H1 (cell line): ENCODE data around the gene IQUB. TPM values are rescaled to one million over a fixed set of nuclear protein-coding genes. Genes with fewer than 3 reads are reported as not detected.

Experiments used
- CTCF ChIA-PET: fragments of 300-600 bp; sonication (Branson Sonifier 250); formaldehyde crosslinking; loops from one replicate; lab custom pipeline; 2021; ENCODE audit not compliant: partially characterized antibody; lab: Charles Lee
- POLR2A ChIA-PET: fragments of 300-600 bp; sonication (Branson Sonifier 250); formaldehyde crosslinking; loops from one replicate; lab custom pipeline; 2021; ENCODE audit warnings: inconsistent platforms; ENCODE audit not compliant: partially characterized antibody; lab: Charles Lee
- DNase-seq, 2 experiments: peaks; one replicate each; pipeline versions ENCODE4 v3.0.0 to v3.0.0-alpha.2; 2010 to 2022; ENCODE audit warnings: low spot score in 2 of 2, low read depth in 1 of 2, mixed read lengths in 1 of 2
- FAIRE-seq: peaks from 2 replicates; lab custom pipeline; 2011; peaks lifted over from hg19 to GRCh38; lab: Jason Lieb, UNC
- H2AFZ ChIP-seq: 2 replicates; pipeline ENCODE4 v1.8.1; 2012; ENCODE audit warnings: low read length, inconsistent platforms
- H2AK5ac ChIP-seq: 2 replicates; pipeline ENCODE4 v1.6.1; 2013; ENCODE audit warnings: low read depth, low read length
- H2BK120ac ChIP-seq: replicated peaks from 2 replicates; pipeline ENCODE3; 2013; ENCODE audit warnings: low read depth, low read length, inconsistent platforms
- H2BK12ac ChIP-seq: 2 replicates; pipeline ENCODE4 v1.6.1; 2013; ENCODE audit warnings: low read depth, low read length
- H2BK15ac ChIP-seq: 2 replicates; pipeline ENCODE4 v1.6.1; 2013; ENCODE audit warnings: low read length
- H2BK20ac ChIP-seq: 2 replicates; pipeline ENCODE4 v1.6.1; 2013; ENCODE audit warnings: low read length
- H2BK5ac ChIP-seq: 2 replicates; pipeline ENCODE4 v1.6.1; 2013; ENCODE audit warnings: low read depth, low read length
- H3K14ac ChIP-seq: 2 replicates; pipeline ENCODE4 v1.6.1; 2013; ENCODE audit warnings: inconsistent platforms; ENCODE audit not compliant: insufficient read length
- H3K18ac ChIP-seq: 2 replicates; pipeline ENCODE4 v1.6.1; 2013; ENCODE audit warnings: low read length; ENCODE audit errors: extremely low read depth
- H3K23ac ChIP-seq: 2 replicates; pipeline ENCODE4 v1.6.1; 2013; ENCODE audit warnings: inconsistent platforms; ENCODE audit not compliant: insufficient read length
- H3K23me2 ChIP-seq: 2 replicates; pipeline ENCODE4 v1.6.1; 2013; ENCODE audit warnings: low read depth, low read length
- H3K27ac ChIP-seq: 2 replicates; pipeline ENCODE4 v1.6.1; 2011; ENCODE audit warnings: low read depth, low read length, inconsistent platforms
- H3K27me3 ChIP-seq, 4 experiments: replicated peaks in 1 of 4; 1 replicate in 1 of 4; 2 replicates in 3 of 4; pipeline versions ENCODE4 v1.6.1 to v1.8.1; 2011 to 2013; ENCODE audit warnings: low read length in 3 of 4, mild to moderate bottlenecking in 3 of 4, inconsistent platforms in 2 of 4, mixed read lengths in 2 of 4, moderate library complexity in 1 of 4; ENCODE audit not compliant: control insufficient read depth in 3 of 4, insufficient read depth in 3 of 4; ENCODE audit errors: extremely low read depth in 1 of 4
- H3K36me3 ChIP-seq, 4 experiments: 2 replicates each; pipeline versions ENCODE4 v1.6.1 to v1.8.1; 2011 to 2013; ENCODE audit warnings: mild to moderate bottlenecking in 4 of 4, low read length in 3 of 4, moderate library complexity in 2 of 4, control low read depth in 1 of 4, inconsistent platforms in 1 of 4; ENCODE audit not compliant: insufficient read depth in 4 of 4, control insufficient read depth in 2 of 4
- H3K4ac ChIP-seq: replicated peaks from 2 replicates; pipeline ENCODE3; 2013; ENCODE audit warnings: low read length, low read depth, mixed read lengths, inconsistent platforms; ENCODE audit not compliant: insufficient read length
- H3K4me1 ChIP-seq, 4 experiments: replicated peaks in 1 of 4; 1 replicate in 1 of 4; 2 replicates in 3 of 4; pipeline versions ENCODE4 v1.6.1 to v1.8.1; 2011 to 2013; ENCODE audit warnings: low read length in 3 of 4, inconsistent platforms in 2 of 4, mixed read lengths in 1 of 4; ENCODE audit not compliant: insufficient read depth in 4 of 4, control insufficient read depth in 3 of 4
- H3K4me2 ChIP-seq, 2 experiments: 2 replicates each; pipeline versions ENCODE4 v1.6.1 to v1.8.1; 2011 to 2013; ENCODE audit warnings: low read depth in 2 of 2, low read length in 2 of 2, control low read depth in 1 of 2, inconsistent platforms in 1 of 2, mild to moderate bottlenecking in 1 of 2; ENCODE audit not compliant: insufficient read depth in 1 of 2
- H3K4me3 ChIP-seq, 4 experiments: fragments of 200-600, 300-600 bp in 1 of 4; sonication (generic), shearing (Covaris generic), sonication (Bioruptor Twin) in 1 of 4; 2 replicates each; pipeline versions ENCODE4 v1.5.1 to v1.8.1; 2011 to 2016; ENCODE audit warnings: low read length in 4 of 4, low read depth in 3 of 4, control low read depth in 2 of 4, inconsistent platforms in 2 of 4, mild to moderate bottlenecking in 2 of 4, mixed read lengths in 1 of 4, moderate library complexity in 1 of 4; ENCODE audit not compliant: insufficient read depth in 2 of 4; ENCODE audit errors: extremely low read depth in 1 of 4
- H3K56ac ChIP-seq: replicated peaks from 2 replicates; pipeline ENCODE3; 2013; ENCODE audit warnings: low read depth, mild to moderate bottlenecking, mixed read lengths, low read length, inconsistent platforms; ENCODE audit not compliant: insufficient read length
- H3K79me1 ChIP-seq: 2 replicates; pipeline ENCODE4 v1.6.1; 2013; ENCODE audit warnings: low read depth, low read length, control low read depth
- H3K79me2 ChIP-seq, 2 experiments: 2 replicates each; pipeline versions ENCODE4 v1.6.1 to v1.8.1; 2012 to 2013; ENCODE audit warnings: low read length in 2 of 2, mild to moderate bottlenecking in 2 of 2, inconsistent platforms in 1 of 2; ENCODE audit not compliant: insufficient read depth in 2 of 2, control insufficient read depth in 1 of 2
- H3K9ac ChIP-seq, 4 experiments: replicated peaks in 1 of 4; 1 replicate in 1 of 4; 2 replicates in 3 of 4; pipeline versions ENCODE4 v1.6.1 to v1.8.1; 2011 to 2013; ENCODE audit warnings: low read depth in 3 of 4, low read length in 3 of 4, control low read depth in 2 of 4, mild to moderate bottlenecking in 2 of 4, moderate library complexity in 2 of 4, inconsistent platforms in 1 of 4; ENCODE audit errors: extremely low read depth in 1 of 4
- H3K9me3 ChIP-seq, 2 experiments: 2 replicates each; pipeline versions ENCODE4 v1.6.1 to v1.8.1; 2012 to 2013; ENCODE audit warnings: mild to moderate bottlenecking in 2 of 2, moderate library complexity in 2 of 2, control low read depth in 1 of 2, inconsistent platforms in 1 of 2, low read depth in 1 of 2, low read length in 1 of 2, mixed read lengths in 1 of 2; ENCODE audit not compliant: insufficient read depth in 2 of 2
- H4K20me1 ChIP-seq, 2 experiments: replicated peaks in 1 of 2; 2 replicates each; pipeline versions ENCODE3 to v1.8.1; 2011 to 2013; ENCODE audit warnings: inconsistent platforms in 2 of 2, low read length in 2 of 2, mild to moderate bottlenecking in 1 of 2; ENCODE audit not compliant: insufficient read depth in 2 of 2, control insufficient read depth in 1 of 2
- H4K5ac ChIP-seq: 2 replicates; pipeline ENCODE4 v1.6.1; 2013; ENCODE audit warnings: low read length, low read depth, mixed read lengths, inconsistent platforms; ENCODE audit not compliant: insufficient read length
- H4K8ac ChIP-seq: 2 replicates; pipeline ENCODE4 v1.8.0; 2013; ENCODE audit warnings: mild to moderate bottlenecking, moderate library complexity, low read length, inconsistent platforms; ENCODE audit not compliant: insufficient read depth; ENCODE audit errors: extremely low read depth
- H4K91ac ChIP-seq: replicated peaks from 2 replicates; pipeline ENCODE3; 2013; ENCODE audit warnings: low read length, mixed read lengths, inconsistent platforms; ENCODE audit not compliant: insufficient read length
- CBX5 ChIP-seq: fragments of 300-800, 300-1000 bp; sonication (generic); IDR thresholded peaks from 2 replicates; pipeline ENCODE4 v1.7.1; 2016; ENCODE audit warnings: antibody characterized with exemption, low read length, low read depth
- EZH2 ChIP-seq: fragments of 200-600 bp; sonication (generic); IDR thresholded peaks from 2 replicates; pipeline ENCODE4 v1.7.1; 2012; ENCODE audit warnings: low read depth, mild to moderate bottlenecking, moderate library complexity, low read length, inconsistent platforms; ENCODE audit not compliant: severe bottlenecking
- MAFK ChIP-seq: IDR thresholded peaks from 2 replicates; pipeline ENCODE4 v1.6.1; 2012; ENCODE audit warnings: low read depth, mild to moderate bottlenecking, improper control_type of control experiment, low read length
- NANOG ChIP-seq: IDR thresholded peaks from 2 replicates; pipeline ENCODE4 v1.6.1; 2011; ENCODE audit warnings: low read length, low read depth, mild to moderate bottlenecking, inconsistent platforms; ENCODE audit not compliant: insufficient read depth, poor library complexity, severe bottlenecking
- POLR2A ChIP-seq, 2 experiments: IDR thresholded peaks; 1 replicate in 1 of 2; 2 replicates in 1 of 2; pipeline ENCODE4 v1.6.1; 2011; ENCODE audit warnings: low read depth in 2 of 2, low read length in 2 of 2, mild to moderate bottlenecking in 2 of 2; ENCODE audit errors: control extremely low read depth in 1 of 2
- RNF2 ChIP-seq: fragments of 200-900, 300-1000 bp; sonication (generic); IDR thresholded peaks from 2 replicates; pipeline ENCODE4 v1.7.1; 2016; ENCODE audit warnings: borderline replicate concordance, low read depth, mild to moderate bottlenecking, antibody characterized with exemption, low read length; ENCODE audit not compliant: poor library complexity, severe bottlenecking; ENCODE audit errors: missing control alignments
- SIX5 ChIP-seq: IDR thresholded peaks from 2 replicates; pipeline ENCODE4 v1.6.1; 2011; ENCODE audit warnings: mild to moderate bottlenecking, low read depth, low read length
- TAF1 ChIP-seq: IDR thresholded peaks from 2 replicates; pipeline ENCODE4 v1.6.1; 2011; ENCODE audit warnings: mild to moderate bottlenecking, low read depth, low read length
- WGBS, 2 experiments: shearing (Covaris generic) in 1 of 2; methylation state at CpG; one replicate each; pipeline versions ENCODE4 v1.1.6 to v1.1.7; 2013 to 2015; ENCODE audit warnings: low lambda C conversion rate in 2 of 2, mixed read lengths in 2 of 2, inconsistent platforms in 1 of 2, low coverage in 1 of 2, missing lambda C conversion rate in 1 of 2; ENCODE audit not compliant: insufficient replicate concordance in 2 of 2, insufficient coverage in 1 of 2, insufficient read length in 1 of 2; ENCODE audit errors: extremely low coverage in 1 of 2, missing lambda C conversion rate in 1 of 2; 5-methylcytosine and 5-hydroxymethylcytosine counted together
- polyA plus RNA-seq, 7 experiments: library from polyadenylated mRNA; depleted of rRNA in 3 of 7; stranded (reverse) in 5 of 7; unstranded in 2 of 7; fragments of >200 nt in 5 of 7; fragments of 200-250 nt in 2 of 7; gene quantifications; 1 replicate in 5 of 7; 2 replicates in 1 of 7; 4 replicates in 1 of 7; pipeline versions ENCODE4 v1.2.1 to v1.2.3, GENCODE V29; 2011 to 2013; ENCODE audit warnings: missing spikeins in 2 of 7, mixed read lengths in 2 of 7
- total RNA-seq: library from RNA; stranded (reverse); fragmentation: NEBNext Ultra II Directional; extraction: Animal tissue kit (Norgen Biotek cat#: 25700); gene quantifications from 2 replicates; pipeline ENCODE4 v1.2.1, GENCODE V29; 2021
- TF ChIP-seq, protein P1 (sequence below): IDR thresholded peaks from 2 replicates; pipeline ENCODE4 v1.6.1; 2012; ENCODE audit warnings: low read length, inconsistent platforms
- TF ChIP-seq, protein P2 (sequence below): IDR thresholded peaks from 2 replicates; pipeline ENCODE4 v1.6.1; 2012; ENCODE audit warnings: inconsistent platforms

Gene IQUB
- total and polyA plus RNA-seq, 2 of the 8 experiments (the other 6 are each of a cell fraction or from before 2014, with no cell fraction given): 0.12 to 0.82 TPM

DNA sequence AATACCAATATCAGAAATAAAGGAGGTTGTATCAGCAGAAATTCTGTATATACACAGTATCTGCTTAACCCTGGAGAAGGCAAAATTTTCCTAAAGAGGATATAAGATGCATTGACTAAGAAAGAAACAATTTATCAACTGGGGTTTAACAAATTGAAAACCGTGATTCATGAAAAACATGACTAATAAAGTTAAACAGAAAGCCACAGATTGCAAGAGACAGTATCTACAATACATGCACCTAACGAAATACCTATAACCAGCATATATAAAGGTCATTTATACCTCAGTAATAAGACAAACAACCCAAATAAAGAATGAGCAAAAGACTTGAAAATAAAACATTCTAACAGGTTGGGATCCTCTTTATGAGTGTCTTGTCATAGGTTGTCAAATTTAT lies 101.8 kb downstream of the IQUB start:
- H3K4me3 ChIP-seq: no peak overlapping the region
- H3K79me2 ChIP-seq: no peaks in the 10 kb centered on the region
- no peak overlapping the region for H3K4me2 ChIP-seq
- FAIRE-seq (no peak), DNase-seq (no peak)
- ChIA-PET CTCF (no interaction called here), POLR2A (interaction anchor here (0.6 kb wide), 2 partner anchors 40 to 98 kb away, joined by 3 read pairs; no protein-coding TSS in a partner anchor)
- no peaks in the 10 kb centered on the region for H3K79me1 ChIP-seq
- H3K27ac ChIP-seq: no peak overlapping the region
- H3K56ac ChIP-seq: no peak overlapping the region
- H2AFZ ChIP-seq: no peak overlapping the region
- H3K4me1 ChIP-seq: peaks cover 2 to 7% (median 4%) of the 10 kb centered on the region in 4 experiments; a peak in 4 of 7 replicates
- no peaks in the 10 kb centered on the region for H3K36me3 ChIP-seq
- H2BK12ac ChIP-seq: no peak overlapping the region
- TF ChIP-seq CBX5 (no peak), NANOG (no peak), RNF2 (no peak), MAFK (no peak), TAF1 (no peak), POLR2A (IDR thresholded peaks at IDR 0.05; ENCODE audit: control extremely low read depth in 1 of 2, low read depth in 2 of 2, low read length in 2 of 2) (no peak), EZH2 (no peak), SIX5 (no peak)
- TF ChIP-seq, protein P1, sequence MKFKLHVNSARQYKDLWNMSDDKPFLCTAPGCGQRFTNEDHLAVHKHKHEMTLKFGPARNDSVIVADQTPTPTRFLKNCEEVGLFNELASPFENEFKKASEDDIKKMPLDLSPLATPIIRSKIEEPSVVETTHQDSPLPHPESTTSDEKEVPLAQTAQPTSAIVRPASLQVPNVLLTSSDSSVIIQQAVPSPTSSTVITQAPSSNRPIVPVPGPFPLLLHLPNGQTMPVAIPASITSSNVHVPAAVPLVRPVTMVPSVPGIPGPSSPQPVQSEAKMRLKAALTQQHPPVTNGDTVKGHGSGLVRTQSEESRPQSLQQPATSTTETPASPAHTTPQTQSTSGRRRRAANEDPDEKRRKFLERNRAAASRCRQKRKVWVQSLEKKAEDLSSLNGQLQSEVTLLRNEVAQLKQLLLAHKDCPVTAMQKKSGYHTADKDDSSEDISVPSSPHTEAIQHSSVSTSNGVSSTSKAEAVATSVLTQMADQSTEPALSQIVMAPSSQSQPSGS: no peak
- TF ChIP-seq, protein P2, sequence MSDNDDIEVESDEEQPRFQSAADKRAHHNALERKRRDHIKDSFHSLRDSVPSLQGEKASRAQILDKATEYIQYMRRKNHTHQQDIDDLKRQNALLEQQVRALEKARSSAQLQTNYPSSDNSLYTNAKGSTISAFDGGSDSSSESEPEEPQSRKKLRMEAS: no peak
- no peak overlapping the region for H2BK5ac ChIP-seq
- H2AK5ac ChIP-seq: no peak overlapping the region
- H3K9me3 ChIP-seq: no peaks in the 10 kb centered on the region; a peak in 1 of 4 replicates
- WGBS, 2 experiments: 86% methylated on average over 2 of the region's 2 CpGs; no CpG with 5 or more reads in 1 of the 2 experiments
- no peak overlapping the region for H3K18ac ChIP-seq
- no peak overlapping the region for H2BK20ac ChIP-seq
- H3K23me2 ChIP-seq: no peaks in the 10 kb centered on the region
- H3K9ac ChIP-seq: no peak overlapping the region
- no peak overlapping the region for H4K5ac ChIP-seq
- no peak overlapping the region for H4K91ac ChIP-seq
- H2BK15ac ChIP-seq: no peak overlapping the region
- no peak overlapping the region for H3K14ac ChIP-seq
- no peaks in the 10 kb centered on the region for H3K27me3 ChIP-seq
- H2BK120ac ChIP-seq: no peak overlapping the region
- H3K23ac ChIP-seq: no peak overlapping the region
- H4K8ac ChIP-seq: no peak overlapping the region
- H3K4ac ChIP-seq: no peak overlapping the region
- no peaks in the 10 kb centered on the region for H4K20me1 ChIP-seq
